ENCODE results near the gene SH3TC2.
A peak's percentile ranks its signal among the peaks of the same experiment; 100 is the strongest.

SH3TC2 gene

DNA sequence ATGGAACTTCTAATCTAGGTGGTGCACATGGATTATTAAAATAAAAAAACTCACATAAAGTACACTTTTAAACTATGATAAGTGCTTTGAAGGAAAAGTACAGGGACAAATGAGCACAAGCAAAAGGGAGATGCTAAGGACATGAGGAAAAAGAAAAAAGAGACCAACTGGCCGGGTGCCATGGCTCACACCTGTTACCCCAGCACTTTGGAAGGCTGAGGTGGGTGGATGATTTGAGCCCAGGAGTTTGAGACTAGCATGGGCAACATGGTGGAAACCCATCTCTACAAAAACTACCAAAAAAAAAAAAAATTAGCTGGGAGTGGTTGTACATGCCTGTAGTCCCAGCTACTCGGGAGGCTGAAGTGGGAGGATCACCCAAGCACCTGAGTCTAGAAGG lies 67.1 kb downstream of the SH3TC2 start:
- H3K27ac ChIP-seq = peak overlapping the region; percentile 65
- TF ChIP-seq ZFX (IDR thresholded peaks at IDR 0.05) = no peak
- TF ChIP-seq, protein P1, sequence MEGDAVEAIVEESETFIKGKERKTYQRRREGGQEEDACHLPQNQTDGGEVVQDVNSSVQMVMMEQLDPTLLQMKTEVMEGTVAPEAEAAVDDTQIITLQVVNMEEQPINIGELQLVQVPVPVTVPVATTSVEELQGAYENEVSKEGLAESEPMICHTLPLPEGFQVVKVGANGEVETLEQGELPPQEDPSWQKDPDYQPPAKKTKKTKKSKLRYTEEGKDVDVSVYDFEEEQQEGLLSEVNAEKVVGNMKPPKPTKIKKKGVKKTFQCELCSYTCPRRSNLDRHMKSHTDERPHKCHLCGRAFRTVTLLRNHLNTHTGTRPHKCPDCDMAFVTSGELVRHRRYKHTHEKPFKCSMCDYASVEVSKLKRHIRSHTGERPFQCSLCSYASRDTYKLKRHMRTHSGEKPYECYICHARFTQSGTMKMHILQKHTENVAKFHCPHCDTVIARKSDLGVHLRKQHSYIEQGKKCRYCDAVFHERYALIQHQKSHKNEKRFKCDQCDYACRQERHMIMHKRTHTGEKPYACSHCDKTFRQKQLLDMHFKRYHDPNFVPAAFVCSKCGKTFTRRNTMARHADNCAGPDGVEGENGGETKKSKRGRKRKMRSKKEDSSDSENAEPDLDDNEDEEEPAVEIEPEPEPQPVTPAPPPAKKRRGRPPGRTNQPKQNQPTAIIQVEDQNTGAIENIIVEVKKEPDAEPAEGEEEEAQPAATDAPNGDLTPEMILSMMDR (conservative IDR thresholded peaks at IDR 0.05) = no peak

DNA sequence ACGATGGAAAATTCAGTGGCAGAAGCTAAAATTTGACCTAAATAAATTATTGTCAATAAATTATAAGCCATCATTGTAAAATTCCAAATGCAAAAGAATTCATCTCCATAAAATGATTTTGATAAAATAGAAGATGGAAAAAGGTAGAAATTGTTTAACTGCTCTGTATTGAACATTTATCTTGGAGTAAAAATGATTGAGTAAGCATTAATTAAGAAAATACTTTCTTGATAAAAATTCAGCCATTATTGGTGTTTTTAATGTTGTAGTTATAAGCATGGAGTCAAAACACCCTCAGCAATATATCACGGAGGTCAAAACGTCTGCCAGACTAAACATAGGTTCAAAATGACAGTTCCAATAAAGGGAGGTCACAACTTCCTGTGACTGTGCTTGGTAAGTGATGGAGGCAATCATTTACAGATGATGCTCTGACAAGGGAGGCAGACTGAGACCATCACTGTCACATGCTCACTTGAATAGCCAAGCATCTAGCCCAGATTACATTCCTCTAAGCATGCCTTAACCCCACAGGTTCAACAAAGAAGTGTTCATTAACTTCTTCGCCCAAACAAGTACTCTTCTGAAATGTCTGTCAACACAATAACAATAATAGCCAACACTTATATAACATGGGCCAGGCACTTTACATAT lies 69.5 kb downstream of the SH3TC2 start:
- TF ChIP-seq ZFX (IDR thresholded peaks at IDR 0.05) = no peak
- TF ChIP-seq, protein P1 (conservative IDR thresholded peaks at IDR 0.05) = no peak

DNA sequence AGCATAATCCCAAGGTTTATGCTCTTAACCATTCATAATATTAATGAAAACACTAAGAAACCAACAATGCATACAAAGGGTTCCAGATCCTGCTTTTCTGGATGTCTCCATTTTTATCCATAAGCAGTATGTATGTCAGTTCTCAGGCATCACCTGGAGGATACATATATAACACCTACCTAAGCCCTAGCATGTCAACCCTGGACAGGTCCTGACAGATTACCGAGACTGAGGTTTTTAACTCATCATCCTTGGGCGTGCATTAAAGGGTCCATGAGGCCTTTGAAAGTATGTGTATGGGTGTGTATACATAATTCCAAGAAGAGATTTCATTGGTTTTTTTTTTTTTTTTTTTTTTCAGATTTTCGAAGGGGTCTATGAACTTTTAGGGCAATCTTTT lies 70.6 kb downstream of the SH3TC2 start:
- no peak for TF ChIP-seq ZFX (IDR thresholded peaks at IDR 0.05)
- TF ChIP-seq, protein P1 (conservative IDR thresholded peaks at IDR 0.05) = no peak
- no peak overlapping the region for H3K27ac ChIP-seq

More for the DNA sequence above, 69.5 kb downstream of the SH3TC2 start:
- H3K27ac ChIP-seq = no peak overlapping the region

DNA sequence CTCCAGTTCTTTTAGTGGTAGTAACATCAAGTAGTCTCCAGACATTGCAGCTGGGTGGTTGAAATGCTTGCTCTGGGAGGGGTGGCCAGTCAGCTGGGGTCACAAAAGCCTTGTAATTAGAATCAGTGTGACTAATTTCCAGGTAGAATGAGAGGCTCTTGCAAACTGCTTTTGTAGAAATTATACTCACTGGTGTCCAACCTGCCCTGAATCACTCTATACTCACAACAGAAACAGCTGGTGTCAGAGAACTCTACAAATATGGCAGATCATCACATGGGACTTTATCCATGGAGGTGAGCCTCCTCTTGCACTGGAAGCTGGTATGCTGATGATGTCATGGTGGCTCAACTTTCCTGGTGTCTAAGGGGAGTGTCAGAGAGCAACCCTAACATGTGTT lies 71.3 kb downstream of the SH3TC2 start:
- TF ChIP-seq, protein P1 (conservative IDR thresholded peaks at IDR 0.05) = no peak
- TF ChIP-seq ZFX (IDR thresholded peaks at IDR 0.05) = no peak
- H3K27ac ChIP-seq = no peak overlapping the region

DNA sequence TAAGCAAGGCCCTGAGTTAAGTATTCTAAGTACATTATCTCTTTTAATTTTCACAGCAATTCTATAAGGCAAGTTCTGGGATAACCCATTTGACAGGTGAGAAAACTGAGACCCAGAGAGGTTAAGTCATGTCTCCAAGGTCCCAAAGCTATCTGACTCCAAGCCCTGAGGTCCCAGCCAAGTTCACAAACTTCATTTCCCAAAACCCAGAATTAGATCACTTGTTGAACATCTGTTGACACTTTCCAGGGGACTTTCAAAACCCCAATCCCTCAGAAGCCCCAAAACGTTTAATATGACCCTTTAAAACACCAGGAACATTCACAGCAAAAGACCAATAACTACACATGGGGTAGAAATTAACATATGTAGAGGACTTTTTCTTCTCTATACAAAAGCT lies 72.0 kb downstream of the SH3TC2 start:
- no peak overlapping the region for H3K27ac ChIP-seq

DNA sequence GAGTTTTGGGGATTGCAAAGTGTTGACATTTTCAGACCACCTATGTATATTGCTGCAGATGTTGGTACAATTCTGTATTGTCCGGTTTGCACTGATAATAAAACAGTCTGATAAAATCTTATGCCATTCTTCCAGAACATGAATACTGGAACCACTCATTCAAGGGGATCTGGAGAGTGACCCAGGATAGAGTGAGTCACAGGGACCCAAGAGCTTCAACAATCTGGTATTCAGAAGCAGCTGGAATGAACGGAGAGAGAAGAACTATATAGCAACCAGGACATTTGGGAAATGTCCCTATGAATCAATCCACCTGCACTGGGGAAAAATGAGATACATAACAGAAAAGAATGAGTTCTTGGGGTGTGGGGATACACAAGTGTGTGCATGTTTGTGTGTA lies 73.3 kb downstream of the SH3TC2 start:
- TF ChIP-seq ZFX (IDR thresholded peaks at IDR 0.05) = no peak
- TF ChIP-seq, protein P1 (conservative IDR thresholded peaks at IDR 0.05) = no peak
- H3K27ac ChIP-seq = no peak overlapping the region

More for the DNA sequence above, 72.0 kb downstream of the SH3TC2 start:
- TF ChIP-seq ZFX (IDR thresholded peaks at IDR 0.05) = no peak
- TF ChIP-seq, protein P1 (conservative IDR thresholded peaks at IDR 0.05) = no peak

DNA sequence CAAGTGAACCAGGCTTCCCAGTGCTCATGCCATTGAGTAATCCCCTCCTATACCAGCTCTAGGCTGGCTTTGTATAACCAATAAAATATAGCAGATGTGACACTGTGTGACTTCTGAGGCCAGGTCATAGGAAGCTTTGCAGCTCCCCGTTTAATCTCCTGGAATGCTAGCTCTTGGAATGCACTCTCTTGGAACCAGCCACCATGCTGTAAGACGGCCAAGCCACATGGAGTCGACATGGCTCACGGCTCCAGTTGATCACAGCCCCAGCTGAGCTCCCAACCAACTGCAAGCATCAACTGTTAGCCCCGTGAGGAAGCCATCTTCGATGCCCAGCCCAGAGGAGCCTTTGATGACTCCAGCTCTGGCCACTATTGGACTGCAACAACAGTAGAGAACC lies 74.5 kb downstream of the SH3TC2 start:
- no peak overlapping the region for H3K27ac ChIP-seq
- TF ChIP-seq ZFX (IDR thresholded peaks at IDR 0.05) = no peak
- TF ChIP-seq, protein P1 (conservative IDR thresholded peaks at IDR 0.05) = no peak

Data from C4-2B (cell line).